KG1 (cell line): ENCODE results near the gene NPB.

Source experiments
- DNase-seq: peaks from one replicate; lab custom pipeline; 2025; lab: John Stamatoyannopoulos, UW

NPB gene

GRCh38 chr17:81926451-81927151, 24.6 kb downstream of the NPB start:
- DNase-seq: no peak

- no peak for DNase-seq
Observed at GRCh38 chr17:81927152-81927652, 25.2 kb downstream of the NPB start.

- peak; percentile 92 for DNase-seq
Observed at GRCh38 chr17:81927653-81928543, 25.9 kb downstream of the NPB start, which contains the start of gene MAFG. TSS of gene MAFG (minus strand) at chr17:81927735. CDS start at chr17:81923185, 4,550 bp downstream.

GRCh38 chr17:81928544-81929252, 26.7 kb downstream of the NPB start:
- no peak for DNase-seq

- no peak for DNase-seq
Observed at GRCh38 chr17:81929253-81930141, 27.5 kb downstream of the NPB start.

- no peak for DNase-seq
Observed at GRCh38 chr17:81930142-81931125, 28.4 kb downstream of the NPB start.

GRCh38 chr17:81931189-81931556, 29.1 kb downstream of the NPB start:
- no peak for DNase-seq

- no peak for DNase-seq
Observed at GRCh38 chr17:81931557-81932332, 29.7 kb downstream of the NPB start.

- no peak for DNase-seq
Observed at GRCh38 chr17:81932333-81932983, 30.4 kb downstream of the NPB start.

- DNase-seq: no peak
Observed at GRCh38 chr17:81933178-81933699, 31.2 kb downstream of the NPB start.

- no peak for DNase-seq
Observed at GRCh38 chr17:81934098-81934757, 32.2 kb downstream of the NPB start.

GRCh38 chr17:81934850-81935708, 33.0 kb downstream of the NPB start:
- no peak for DNase-seq

GRCh38 chr17:81935709-81936084, 33.7 kb downstream of the NPB start:
- DNase-seq: no peak

- no peak for DNase-seq
Observed at GRCh38 chr17:81939218-81939617, 37.2 kb downstream of the NPB start.

GRCh38 chr17:81939881-81940385, 37.9 kb downstream of the NPB start:
- DNase-seq: no peak

GRCh38 chr17:81940538-81941483, 38.8 kb downstream of the NPB start:
- no peak for DNase-seq
